HG02610 (cell line): ENCODE measurements around the gene SEPTIN14.
"Not testable (repeated sequence)": the region's sequence is repeated elsewhere in the genome, so short reads cannot be mapped to it uniquely, and the experiment has no call there.

Experiments used
- ATAC-seq: cut with Tn5 transposase; IDR thresholded peaks from one replicate; pipeline ENCODE4 v1.9.1; 2021; ENCODE audit warnings: mild to moderate bottlenecking, moderate library complexity; ENCODE audit not compliant: unreplicated experiment

Gene SEPTIN14

DNA sequence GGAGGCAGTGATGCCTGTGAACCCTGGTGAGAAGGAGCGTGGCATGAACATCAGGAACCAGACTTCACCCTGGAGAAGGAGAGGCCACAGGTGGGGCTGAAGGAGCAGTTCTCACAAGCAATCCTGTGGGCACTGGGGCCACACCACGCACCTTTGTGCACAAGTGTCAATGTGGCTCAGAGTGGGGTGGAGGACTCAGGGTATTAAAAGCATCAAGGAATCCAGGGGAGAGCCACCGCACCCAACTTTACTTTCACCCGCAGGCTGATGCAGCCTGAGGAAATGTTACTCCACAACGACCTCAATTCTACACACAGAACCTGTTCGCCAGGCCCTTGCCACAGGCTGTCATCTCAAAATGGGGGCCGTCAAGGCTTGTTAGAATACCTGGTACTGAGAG, 77.1 kb downstream of the SEPTIN14 start:
- ATAC-seq = not testable (repeated sequence)

DNA sequence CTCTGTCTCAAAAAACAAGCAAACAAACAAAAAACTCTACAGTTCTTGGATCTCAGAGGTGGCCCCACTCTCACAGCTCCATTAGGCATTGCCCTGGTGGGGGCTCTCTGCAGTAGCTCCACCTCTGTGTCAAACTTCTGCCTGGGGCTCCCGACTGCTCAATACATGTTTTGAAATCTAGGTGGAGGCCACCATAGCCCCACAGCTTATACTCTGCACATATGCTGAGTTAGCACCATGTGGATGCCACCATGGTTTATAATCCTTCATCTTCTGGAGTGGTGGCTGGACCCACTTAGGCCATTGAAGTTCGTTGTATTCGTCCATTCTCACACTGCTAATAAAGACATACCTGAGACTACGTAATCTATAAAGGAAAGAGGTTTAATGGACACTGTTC, 78.4 kb downstream of the SEPTIN14 start:
- ATAC-seq = no peak

- no peak for ATAC-seq
Observed at GRCh38 chr7:55778631-55779030, 83.9 kb downstream of the SEPTIN14 start.

- no peak for ATAC-seq
Observed at GRCh38 chr7:55776196-55776595, 86.4 kb downstream of the SEPTIN14 start.

- no peak for ATAC-seq
Observed at GRCh38 chr7:55775051-55775420, 87.5 kb downstream of the SEPTIN14 start.

DNA sequence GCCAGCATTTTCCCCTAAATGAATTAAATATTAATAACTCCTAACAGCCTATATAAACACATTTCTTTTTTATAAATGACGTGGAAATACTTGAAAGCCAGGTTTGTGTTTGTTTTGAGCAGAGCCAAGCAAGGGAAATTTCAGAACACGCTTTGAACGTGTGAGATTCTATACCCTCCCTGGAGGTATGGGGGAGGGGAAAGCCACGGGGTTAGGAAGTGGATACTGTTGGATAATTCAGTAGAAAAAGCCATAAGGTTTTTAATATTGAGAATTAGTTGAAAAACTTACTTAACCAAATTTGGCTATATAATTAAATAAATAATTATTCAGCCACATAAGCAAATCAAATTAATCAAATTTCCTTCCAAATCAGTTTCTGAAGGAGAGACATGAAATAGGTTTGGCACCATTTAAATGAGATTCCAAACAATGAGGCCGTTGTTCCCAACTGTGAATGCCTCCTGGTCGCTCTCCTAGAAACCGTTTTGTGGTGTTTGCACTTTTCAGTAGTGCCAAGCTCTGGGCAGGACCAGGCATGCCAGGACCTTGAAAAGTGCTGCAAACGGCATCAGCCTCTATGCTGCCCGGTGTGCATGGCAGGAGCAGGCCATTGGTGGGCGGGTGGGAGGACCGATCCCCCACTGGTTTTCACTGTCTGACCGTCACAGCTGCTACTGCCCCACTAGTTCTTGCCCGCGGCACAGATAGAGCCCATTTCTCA, 88.1 kb downstream of the SEPTIN14 start:
- no peak for ATAC-seq

GRCh38 chr7:55770778-55771177, 91.8 kb downstream of the SEPTIN14 start:
- no peak for ATAC-seq

DNA sequence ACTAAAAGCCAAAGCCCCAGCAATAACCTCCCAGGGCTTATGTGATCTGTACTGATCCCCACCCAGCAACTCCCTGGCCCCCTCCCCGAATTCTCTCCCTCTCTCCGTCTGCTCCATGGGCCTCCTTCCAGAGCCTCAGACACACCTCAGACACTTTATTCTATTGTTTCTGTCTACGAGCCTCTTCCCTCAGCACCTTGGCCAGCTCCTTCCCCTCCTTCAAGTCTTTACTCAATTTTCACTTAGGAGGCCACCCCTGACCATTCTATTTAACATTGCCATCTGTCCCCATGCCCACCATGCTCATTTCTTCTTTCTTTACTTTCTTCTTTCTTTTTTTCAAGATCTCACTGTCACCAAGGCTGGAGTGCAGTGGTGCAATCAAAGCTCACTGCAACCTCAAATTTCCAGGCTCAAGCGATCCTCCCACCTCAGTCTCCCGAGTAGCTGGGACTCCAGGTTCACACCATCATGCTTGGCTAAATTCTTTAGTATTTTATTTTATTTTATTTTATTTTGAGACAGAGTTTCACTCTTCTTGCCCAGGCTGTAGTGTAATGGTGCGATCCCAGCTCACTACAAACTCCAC, 109.2 kb downstream of the SEPTIN14 start:
- ATAC-seq = not testable (repeated sequence)

DNA sequence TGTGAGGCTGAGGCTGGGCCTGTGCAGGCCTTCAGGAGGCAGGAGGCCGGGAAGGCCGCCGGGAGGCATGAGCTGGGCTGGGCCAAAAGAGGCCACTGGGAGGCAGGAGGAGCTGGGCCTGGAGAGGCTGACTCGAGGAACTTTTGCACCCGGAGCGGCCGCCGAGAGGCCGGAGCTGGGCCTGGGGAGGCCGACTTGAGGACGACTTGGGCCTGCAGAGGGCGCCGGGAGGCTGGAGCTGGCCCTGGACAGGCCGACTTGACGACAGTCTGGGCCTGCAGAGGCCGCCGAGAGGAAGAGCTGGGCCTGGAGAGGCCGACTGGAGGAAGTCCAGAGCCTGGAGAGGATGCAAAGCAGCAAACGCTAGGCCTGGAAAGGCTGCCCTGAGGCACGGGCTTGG, 117.8 kb downstream of the SEPTIN14 start:
- ATAC-seq = not testable (repeated sequence)
